Hepatocyte (in vitro differentiated cells): ENCODE data around the gene ITGBL1. TPM values are rescaled to one million over a fixed set of nuclear protein-coding genes. Genes with fewer than 3 reads are reported as not detected.

Source experiments
- DNase-seq: peaks from one replicate; pipeline ENCODE4 v3.0.0-alpha.2; 2016; ENCODE audit warnings: low spot score
- H2AFZ ChIP-seq: fragments of 200-600 bp; sonication (generic); 2 replicates; pipeline ENCODE4 v1.6.0; 2016; ENCODE audit warnings: antibody characterized with exemption, mild to moderate bottlenecking
- H3K27ac ChIP-seq: fragments of 200-600 bp; sonication (generic); 2 replicates; pipeline ENCODE4 v1.5.1; 2016; ENCODE audit warnings: mild to moderate bottlenecking
- H3K27me3 ChIP-seq: fragments of 200-600 bp; sonication (generic); 2 replicates; pipeline ENCODE4 v1.6.1; 2016
- H3K36me3 ChIP-seq: fragments of 200-600 bp; sonication (generic); replicated peaks from 2 replicates; pipeline ENCODE4 v1.5.1; 2016; ENCODE audit warnings: low read depth; ENCODE audit not compliant: insufficient read depth
- H3K4me1 ChIP-seq: fragments of 200-600 bp; sonication (generic); 2 replicates; pipeline ENCODE4 v1.5.1; 2016; ENCODE audit warnings: mild to moderate bottlenecking, moderate library complexity; ENCODE audit not compliant: insufficient read depth
- H3K4me2 ChIP-seq: fragments of 200-600 bp; sonication (generic); 2 replicates; pipeline ENCODE4 v1.6.0; 2016
- H3K4me3 ChIP-seq: fragments of 200-600 bp; sonication (generic); 2 replicates; pipeline ENCODE4 v1.5.1; 2016; ENCODE audit warnings: mild to moderate bottlenecking
- H3K79me2 ChIP-seq: fragments of 200-600 bp; sonication (generic); 2 replicates; pipeline ENCODE4 v1.6.0; 2017; ENCODE audit warnings: mild to moderate bottlenecking
- H3K9me2 ChIP-seq: fragments of 200-600 bp; sonication (generic); replicated peaks from 2 replicates; pipeline ENCODE4 v1.6.0; 2017; ENCODE audit warnings: mild to moderate bottlenecking; ENCODE audit not compliant: insufficient read depth
- H3K9me3 ChIP-seq: fragments of 200-600 bp; sonication (generic); 2 replicates; pipeline ENCODE4 v1.5.1; 2016; ENCODE audit warnings: low read depth, mild to moderate bottlenecking
- H4K20me1 ChIP-seq: fragments of 200-600 bp; sonication (generic); 2 replicates; pipeline ENCODE4 v1.6.0; 2016; ENCODE audit warnings: mild to moderate bottlenecking; ENCODE audit not compliant: insufficient read depth, poor library complexity, severe bottlenecking
- EZH2 ChIP-seq: fragments of 200-600 bp; sonication (generic); IDR thresholded peaks from 2 replicates; pipeline ENCODE4 v1.6.1; 2016; ENCODE audit warnings: antibody characterized with exemption, mild to moderate bottlenecking, borderline replicate concordance
- EZH2phosphoT487 ChIP-seq: fragments of 200-600 bp; sonication (generic); IDR thresholded peaks from one replicate; pipeline ENCODE4 v1.6.1; 2018; ENCODE audit warnings: antibody characterized with exemption, mild to moderate bottlenecking, low read depth, moderate library complexity; ENCODE audit not compliant: unreplicated experiment, severe bottlenecking
- WGBS: methylation state at CpG from one replicate; pipeline ENCODE4 v1.1.6; 2016; ENCODE audit warnings: low lambda C conversion rate; ENCODE audit errors: missing lambda C conversion rate; 5-methylcytosine and 5-hydroxymethylcytosine counted together
- polyA plus RNA-seq: library from polyadenylated mRNA; unstranded; fragments of >200 nt; fragmentation: Nextera tagmentation; extraction: Ambion mirVana; gene quantifications from 2 replicates; pipeline ENCODE4 v1.2.1, GENCODE V29; 2016
- total RNA-seq: library from RNA; depleted of rRNA; stranded (reverse); fragments of >200 nt; gene quantifications from 2 replicates; pipeline ENCODE4 v1.2.3, GENCODE V29; 2014
- TF ChIP-seq, protein P1 (sequence below): fragments of 200-600 bp; sonication (generic); IDR thresholded peaks from 2 replicates; pipeline ENCODE4 v1.5.1; 2016; ENCODE audit warnings: antibody characterized with exemption, mild to moderate bottlenecking; ENCODE audit not compliant: poor library complexity

The ITGBL1 gene
- total and polyA plus RNA-seq, 2 experiments from 2014 or later, result 0.33 TPM; not detected in 1

DNA sequence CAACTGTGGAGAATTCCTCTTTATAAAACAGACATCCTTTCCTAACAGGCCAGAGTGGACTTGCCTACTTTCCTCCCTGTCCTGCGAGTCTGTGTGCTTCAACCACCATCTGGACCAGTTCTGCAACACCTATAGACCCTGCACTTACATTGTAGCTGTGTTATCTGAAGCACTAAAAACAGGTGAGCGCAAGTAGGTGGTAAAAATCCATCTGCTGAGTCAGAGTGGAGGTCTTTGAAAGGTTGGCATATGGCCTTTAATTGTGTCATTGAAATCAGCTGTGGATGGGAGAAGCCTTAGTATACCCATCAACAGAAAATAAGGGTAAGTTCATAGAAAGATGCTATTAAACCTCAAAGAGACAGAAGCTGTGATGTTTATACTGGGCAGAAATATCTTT lies 28.6 kb upstream of the ITGBL1 start:
- Histone ChIP-seq H3K4me2 (no peak overlapping the region), H3K4me3 (no peak overlapping the region), H2AFZ (no peak overlapping the region), H3K9me3 (no peaks in the 10 kb centered on the region), H3K9me2 (no peaks in the 10 kb centered on the region), H3K27ac (no peak overlapping the region), H4K20me1 (no peaks in the 10 kb centered on the region), H3K79me2 (no peaks in the 10 kb centered on the region), H3K4me1 (no peaks in the 10 kb centered on the region), H3K27me3 (no peaks in the 10 kb centered on the region), H3K36me3 (no peaks in the 10 kb centered on the region)
- DNase-seq, result no peak
- WGBS, result 81% methylated on average over 2 of the region's 2 CpGs
- TF ChIP-seq, protein P1, sequence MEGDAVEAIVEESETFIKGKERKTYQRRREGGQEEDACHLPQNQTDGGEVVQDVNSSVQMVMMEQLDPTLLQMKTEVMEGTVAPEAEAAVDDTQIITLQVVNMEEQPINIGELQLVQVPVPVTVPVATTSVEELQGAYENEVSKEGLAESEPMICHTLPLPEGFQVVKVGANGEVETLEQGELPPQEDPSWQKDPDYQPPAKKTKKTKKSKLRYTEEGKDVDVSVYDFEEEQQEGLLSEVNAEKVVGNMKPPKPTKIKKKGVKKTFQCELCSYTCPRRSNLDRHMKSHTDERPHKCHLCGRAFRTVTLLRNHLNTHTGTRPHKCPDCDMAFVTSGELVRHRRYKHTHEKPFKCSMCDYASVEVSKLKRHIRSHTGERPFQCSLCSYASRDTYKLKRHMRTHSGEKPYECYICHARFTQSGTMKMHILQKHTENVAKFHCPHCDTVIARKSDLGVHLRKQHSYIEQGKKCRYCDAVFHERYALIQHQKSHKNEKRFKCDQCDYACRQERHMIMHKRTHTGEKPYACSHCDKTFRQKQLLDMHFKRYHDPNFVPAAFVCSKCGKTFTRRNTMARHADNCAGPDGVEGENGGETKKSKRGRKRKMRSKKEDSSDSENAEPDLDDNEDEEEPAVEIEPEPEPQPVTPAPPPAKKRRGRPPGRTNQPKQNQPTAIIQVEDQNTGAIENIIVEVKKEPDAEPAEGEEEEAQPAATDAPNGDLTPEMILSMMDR, result no peak
- TF ChIP-seq EZH2 (no peak), EZH2phosphoT487 (no peak)

DNA sequence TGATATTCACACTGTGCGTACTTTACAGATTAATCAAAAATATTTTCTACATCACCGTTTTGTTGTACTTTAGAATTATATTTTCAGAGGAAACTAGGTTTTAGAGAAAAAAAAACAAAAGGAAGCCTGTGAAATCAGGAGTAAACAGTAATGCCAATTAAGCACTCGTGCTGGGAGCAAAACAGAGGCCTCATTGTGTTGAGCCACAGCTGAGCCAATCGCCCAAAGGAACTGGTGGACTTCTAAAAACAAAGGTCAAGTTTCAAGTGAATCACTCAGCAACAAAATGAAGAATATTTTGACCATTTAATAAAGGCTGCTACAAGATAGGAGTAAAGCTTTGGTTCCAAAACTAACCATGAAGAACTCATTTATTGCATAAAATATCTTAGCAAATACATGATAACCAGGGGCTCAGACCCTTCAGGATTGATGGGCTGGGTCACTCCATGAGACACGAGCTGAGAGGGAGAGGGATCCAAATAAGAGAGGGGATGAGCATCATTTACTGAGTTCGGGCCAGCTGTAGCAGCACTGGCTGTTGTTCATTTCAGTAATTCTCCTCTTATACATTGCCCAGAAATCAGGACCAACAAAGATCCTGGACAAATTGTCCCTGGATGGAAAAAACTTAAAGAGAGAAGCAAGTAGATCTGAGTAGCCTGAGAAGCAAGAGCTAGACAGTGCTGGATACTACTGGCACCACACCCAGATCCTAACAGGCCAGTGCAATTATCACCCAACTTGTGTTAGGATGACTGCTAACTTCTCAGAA lies 27.9 kb upstream of the ITGBL1 start:
- Histone ChIP-seq H3K4me2 (no peak overlapping the region), H3K27me3 (no peaks in the 10 kb centered on the region), H3K79me2 (no peaks in the 10 kb centered on the region), H3K9me3 (no peaks in the 10 kb centered on the region), H3K4me1 (no peaks in the 10 kb centered on the region), H4K20me1 (no peaks in the 10 kb centered on the region), H3K4me3 (no peak overlapping the region), H3K27ac (no peak overlapping the region), H2AFZ (no peak overlapping the region), H3K36me3 (no peaks in the 10 kb centered on the region), H3K9me2 (no peaks in the 10 kb centered on the region)
- TF ChIP-seq EZH2, result no peak
- TF ChIP-seq, protein P1, result no peak
- no peak for TF ChIP-seq EZH2phosphoT487
- DNase-seq, result no peak
- 72% methylated on average over 6 of the region's 6 CpGs for WGBS

DNA sequence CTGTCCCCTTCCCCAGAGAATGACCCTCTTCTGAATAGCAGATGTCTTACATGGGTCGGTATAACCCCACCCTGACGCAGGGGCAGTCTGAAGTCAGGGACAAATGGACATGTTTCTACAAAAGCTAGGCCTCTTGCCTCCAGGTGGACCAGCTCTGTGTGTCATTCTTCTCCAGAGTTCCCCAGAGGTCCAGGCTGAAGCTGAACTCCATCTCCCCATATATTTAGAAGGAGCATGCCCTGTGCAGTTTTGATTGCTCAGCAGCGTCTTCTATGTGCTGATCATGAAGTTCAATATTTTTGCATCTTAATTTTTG lies 27.4 kb upstream of the ITGBL1 start:
- H3K9me2 ChIP-seq, result no peaks in the 10 kb centered on the region
- no peaks in the 10 kb centered on the region for H4K20me1 ChIP-seq
- no peak overlapping the region for H3K4me2 ChIP-seq
- no peaks in the 10 kb centered on the region for H3K36me3 ChIP-seq
- WGBS, result 95% methylated on average over 3 of the region's 3 CpGs
- H3K27ac ChIP-seq, result no peak overlapping the region
- no peaks in the 10 kb centered on the region for H3K27me3 ChIP-seq
- H3K4me1 ChIP-seq, result no peaks in the 10 kb centered on the region
- TF ChIP-seq EZH2phosphoT487, result no peak
- TF ChIP-seq, protein P1, result no peak
- TF ChIP-seq EZH2, result no peak
- no peaks in the 10 kb centered on the region for H3K79me2 ChIP-seq
- H3K9me3 ChIP-seq, result no peaks in the 10 kb centered on the region
- DNase-seq, result no peak
- no peak overlapping the region for H3K4me3 ChIP-seq
- H2AFZ ChIP-seq, result no peak overlapping the region

- DNase-seq, result no peak
- Histone ChIP-seq H3K36me3 (no peaks in the 10 kb centered on the region), H2AFZ (no peak overlapping the region), H4K20me1 (no peaks in the 10 kb centered on the region), H3K27ac (no peak overlapping the region), H3K4me2 (no peak overlapping the region), H3K4me1 (no peaks in the 10 kb centered on the region), H3K9me3 (no peaks in the 10 kb centered on the region), H3K9me2 (no peaks in the 10 kb centered on the region), H3K79me2 (no peaks in the 10 kb centered on the region), H3K4me3 (no peak overlapping the region), H3K27me3 (no peaks in the 10 kb centered on the region)
- TF ChIP-seq, protein P1, result no peak
- TF ChIP-seq EZH2phosphoT487 (no peak), EZH2 (no peak)
- WGBS, result 78% methylated on average over 10 of the region's 10 CpGs
These were observed 26.9 kb upstream of the ITGBL1 start for GRCh38 chr13:101425623-101426022.
